Activated gamma-delta T cell (primary cell): ENCODE results near the gene AOPEP.

Source experiments
- DNase-seq: peaks from one replicate; lab custom pipeline; 2025; lab: John Stamatoyannopoulos, UW

Gene AOPEP

GRCh38 chr9:94760010-94760409, 33.5 kb downstream of the AOPEP start:
- DNase-seq: no peak

GRCh38 chr9:94760660-94761059, 34.2 kb downstream of the AOPEP start:
- no peak for DNase-seq

- no peak for DNase-seq
Measured at GRCh38 chr9:94761481-94761880, 35.0 kb downstream of the AOPEP start.

- no peak for DNase-seq
Measured at GRCh38 chr9:94767331-94768072, 41.0 kb downstream of the AOPEP start.

GRCh38 chr9:94768766-94769165, 42.3 kb downstream of the AOPEP start:
- no peak for DNase-seq

- DNase-seq: no peak
Measured at GRCh38 chr9:94770334-94770733, 43.8 kb downstream of the AOPEP start.

GRCh38 chr9:94771096-94771495, 44.6 kb downstream of the AOPEP start:
- no peak for DNase-seq

GRCh38 chr9:94772144-94772543, 45.6 kb downstream of the AOPEP start:
- DNase-seq: no peak

GRCh38 chr9:94772639-94773303, 46.3 kb downstream of the AOPEP start:
- DNase-seq: no peak

- no peak for DNase-seq
Measured at GRCh38 chr9:94773655-94774054, 47.2 kb downstream of the AOPEP start.

GRCh38 chr9:94778013-94778412, 51.5 kb downstream of the AOPEP start:
- DNase-seq: no peak

GRCh38 chr9:94779031-94779430, 52.5 kb downstream of the AOPEP start:
- DNase-seq: no peak

- DNase-seq: no peak
Measured at GRCh38 chr9:94779693-94780290, 53.3 kb downstream of the AOPEP start.

- DNase-seq: no peak
Measured at GRCh38 chr9:94780516-94780950, 54.0 kb downstream of the AOPEP start.

- DNase-seq: no peak
Measured at GRCh38 chr9:94782355-94783101, 56.0 kb downstream of the AOPEP start.

GRCh38 chr9:94783102-94783682, 56.7 kb downstream of the AOPEP start:
- no peak for DNase-seq

- DNase-seq: no peak
Measured at GRCh38 chr9:94783928-94784327, 57.4 kb downstream of the AOPEP start.

GRCh38 chr9:94785215-94786169, 59.0 kb downstream of the AOPEP start:
- DNase-seq: no peak

- no peak for DNase-seq
Measured at GRCh38 chr9:94786586-94786985, 60.1 kb downstream of the AOPEP start.

GRCh38 chr9:94787266-94787665, 60.8 kb downstream of the AOPEP start:
- no peak for DNase-seq

GRCh38 chr9:94788570-94789105, 62.1 kb downstream of the AOPEP start:
- no peak for DNase-seq
